Activated gamma-delta T cell treated with Interleukin-2 at 50 U/mL for 16 hours (primary cell): ENCODE measurements around the gene GRM5.

Source experiments
- DNase-seq: peaks from one replicate; pipeline ENCODE4 v3.0.0-alpha.2; 2020

Gene GRM5

DNA sequence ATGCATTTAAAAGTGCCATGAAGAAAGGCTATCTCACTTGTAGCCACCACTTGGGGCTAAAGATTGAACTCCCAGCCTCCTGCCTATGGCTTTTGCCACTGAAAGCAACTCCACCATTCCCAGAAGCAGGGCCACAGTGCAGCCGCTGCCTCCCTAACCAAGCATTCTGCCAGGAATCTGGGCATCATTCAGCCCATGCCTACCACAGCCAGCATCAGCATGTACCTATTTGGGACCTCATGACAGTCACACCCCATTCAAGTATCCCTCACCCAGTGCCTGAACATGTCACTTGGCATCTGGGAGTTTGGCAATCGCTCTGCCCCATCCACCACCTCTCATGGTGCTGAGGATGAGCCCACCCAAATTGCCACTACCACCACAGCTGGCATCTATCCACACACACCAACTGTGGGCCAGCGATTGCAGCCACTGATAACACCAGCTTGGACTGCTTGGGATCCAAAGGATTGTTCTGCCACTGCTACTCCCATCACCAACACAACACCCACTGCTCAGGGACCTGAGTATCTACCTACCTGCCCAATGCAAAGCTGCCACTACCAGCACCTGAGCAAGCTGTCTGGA is 234.4 kb downstream of the GRM5 start:
- DNase-seq, result no peak

DNA sequence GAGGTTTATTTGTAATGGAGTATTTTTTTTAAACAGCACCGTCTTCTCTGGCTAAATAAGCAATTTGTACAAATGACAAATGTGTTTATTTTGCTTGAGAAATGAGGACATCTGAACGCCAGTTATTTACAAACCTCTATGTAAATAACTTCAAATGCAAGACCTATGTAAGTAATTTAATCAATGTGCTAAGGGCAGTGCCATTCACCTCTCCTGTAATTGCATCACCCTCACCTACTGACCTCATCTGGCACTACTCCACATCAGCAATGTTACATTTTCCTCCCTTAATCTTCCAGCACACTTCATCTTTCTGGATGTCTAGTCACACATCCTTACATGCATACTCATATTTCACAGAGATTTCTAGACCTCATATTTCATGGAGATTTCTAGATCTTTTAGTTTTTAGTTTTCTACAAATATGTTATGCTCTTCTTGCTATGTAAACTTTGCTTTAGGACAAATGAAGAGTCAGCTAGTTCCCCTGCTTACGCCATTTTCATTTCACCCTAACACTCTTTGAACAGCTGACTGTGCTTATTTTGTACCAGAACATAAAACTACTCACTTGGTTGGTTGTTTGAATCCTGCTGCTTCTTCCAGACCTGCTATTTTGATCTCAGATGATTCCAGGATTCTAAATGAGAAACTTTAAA is 238.6 kb downstream of the GRM5 start:
- DNase-seq, result no peak

DNA sequence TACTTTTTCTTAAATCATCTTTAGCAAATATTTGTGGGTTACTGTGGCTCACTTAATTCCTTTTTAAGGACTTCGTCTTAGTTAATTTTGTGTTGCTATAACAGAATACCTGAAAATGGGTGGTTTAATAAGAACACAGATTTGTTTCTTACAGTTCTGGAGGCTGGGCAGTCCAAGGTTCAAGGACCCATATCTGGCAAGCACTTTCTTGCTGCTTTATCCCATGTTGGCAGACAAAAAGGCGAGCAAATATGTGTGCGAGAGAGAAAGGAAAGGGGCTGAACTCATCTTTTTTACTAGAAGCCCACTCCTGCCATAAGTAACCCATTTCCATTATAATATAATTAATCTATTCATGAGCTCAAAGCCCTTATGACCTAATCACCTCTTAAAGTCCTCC is 246.2 kb downstream of the GRM5 start:
- no peak for DNase-seq

DNA sequence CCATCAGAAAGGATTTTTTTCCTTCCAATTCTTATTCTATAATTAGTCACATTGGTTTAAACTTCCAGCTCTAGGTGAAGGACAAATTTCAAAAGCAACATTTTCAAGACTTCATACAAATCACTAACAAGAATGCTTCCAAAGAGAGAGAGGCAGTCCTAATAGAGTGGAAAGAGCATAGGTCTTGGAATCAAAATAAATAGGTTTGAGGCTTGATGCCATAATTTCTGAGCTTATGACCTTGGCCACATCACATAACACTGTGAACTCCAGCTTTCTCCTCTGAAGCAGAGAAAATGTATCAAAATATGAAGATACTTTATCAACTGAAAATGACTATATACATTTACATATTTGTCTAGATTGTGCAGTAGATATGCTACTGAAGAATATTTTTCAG is 246.8 kb downstream of the GRM5 start:
- no peak for DNase-seq

DNA sequence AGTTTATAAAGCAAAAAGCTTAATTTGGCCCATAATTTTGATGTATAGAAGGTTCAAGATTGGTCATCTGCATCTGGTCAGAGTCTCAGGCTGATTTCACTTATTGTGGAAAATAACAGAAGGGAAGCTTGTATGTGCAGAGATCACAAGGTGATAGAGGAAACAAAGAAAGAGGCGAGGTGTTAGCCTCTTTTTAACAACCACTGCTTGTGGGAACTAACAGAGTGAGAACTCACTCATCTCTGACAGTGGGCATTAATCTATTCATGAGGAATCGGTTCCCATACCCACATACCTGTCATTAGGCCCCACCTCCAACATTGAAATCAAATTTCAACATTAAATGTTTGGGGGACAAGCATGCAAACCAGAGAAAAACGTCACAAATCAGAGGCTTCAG is 250.3 kb downstream of the GRM5 start:
- no peak for DNase-seq

DNA sequence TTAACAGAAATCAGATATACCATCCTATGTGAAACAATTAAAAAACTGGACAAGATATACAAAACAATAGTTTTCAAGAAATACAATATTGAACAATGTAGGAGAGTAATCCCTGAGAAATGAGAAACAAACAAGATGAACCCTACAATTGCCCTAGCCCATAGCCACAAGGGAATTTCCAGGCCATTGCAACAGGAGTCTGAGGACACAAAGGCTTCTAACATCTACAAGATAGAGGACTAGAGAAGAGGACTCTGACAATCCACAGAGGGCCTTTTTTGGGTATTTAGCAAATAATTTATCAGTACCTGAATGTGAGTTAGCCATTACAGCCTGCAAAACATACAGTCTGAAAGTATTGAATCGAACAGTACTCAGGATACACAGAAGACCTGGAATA is 251.7 kb downstream of the GRM5 start:
- no peak for DNase-seq

DNA sequence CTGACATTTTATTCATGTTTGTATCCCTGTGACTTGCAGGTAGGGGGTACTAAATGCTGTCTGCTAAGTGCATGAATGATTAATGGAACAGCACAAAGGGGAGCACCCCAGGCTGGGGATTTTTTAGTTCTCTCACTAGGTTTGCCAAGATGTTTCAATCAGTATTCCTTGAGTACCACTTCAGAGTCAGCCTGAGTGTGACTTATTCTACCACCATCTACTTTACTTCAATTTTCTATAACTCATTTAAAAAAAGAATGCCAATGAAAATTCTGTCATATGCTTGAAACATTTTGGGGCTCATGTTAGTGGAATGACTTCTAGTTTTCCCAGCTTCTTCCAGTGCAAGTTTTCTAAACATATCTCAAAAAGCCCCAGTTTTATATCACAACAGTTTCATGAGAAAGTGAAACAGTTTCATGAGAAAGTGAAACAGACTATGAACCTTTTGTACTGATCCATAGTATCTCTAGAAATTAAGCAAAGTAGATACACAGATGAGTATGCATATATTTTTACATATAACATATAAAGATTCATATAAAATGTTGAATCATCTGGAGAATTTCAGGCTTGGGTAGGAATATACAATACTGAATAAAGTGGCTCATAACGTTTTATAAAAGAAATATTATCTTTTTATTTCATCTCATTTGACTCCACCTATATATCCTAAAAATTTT is 252.4 kb downstream of the GRM5 start:
- no peak for DNase-seq

DNA sequence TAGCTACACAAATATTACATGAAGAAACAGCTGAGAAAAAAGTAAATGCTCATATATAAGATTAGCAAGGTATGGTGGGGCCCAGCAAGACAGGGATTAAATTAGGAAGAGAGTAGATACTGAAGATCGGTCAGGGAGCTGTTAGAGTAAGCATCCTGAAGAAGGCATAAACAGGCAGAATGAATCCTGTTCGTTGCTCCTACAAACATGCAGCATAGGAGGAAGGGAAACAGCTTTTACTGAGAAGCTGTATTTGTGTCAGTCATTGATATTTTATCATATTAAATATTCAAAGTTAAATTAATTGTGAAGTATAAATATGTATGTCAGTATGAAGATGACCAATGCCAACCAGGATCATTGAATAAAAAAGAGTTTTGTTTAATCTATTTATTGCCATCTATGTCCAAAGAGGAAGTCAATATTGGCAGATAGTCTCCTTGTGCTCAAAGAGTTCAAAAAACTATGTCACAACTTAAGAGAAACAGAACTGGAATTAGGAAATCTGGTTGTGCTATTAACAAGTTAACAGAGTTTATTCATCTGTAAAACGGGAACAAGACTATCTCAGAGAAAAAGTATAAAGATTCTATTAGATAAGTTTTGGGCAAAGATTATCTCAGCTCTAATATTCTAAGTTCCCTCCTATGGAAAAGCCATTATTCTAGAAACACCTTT is 255.2 kb downstream of the GRM5 start:
- DNase-seq, result no peak

DNA sequence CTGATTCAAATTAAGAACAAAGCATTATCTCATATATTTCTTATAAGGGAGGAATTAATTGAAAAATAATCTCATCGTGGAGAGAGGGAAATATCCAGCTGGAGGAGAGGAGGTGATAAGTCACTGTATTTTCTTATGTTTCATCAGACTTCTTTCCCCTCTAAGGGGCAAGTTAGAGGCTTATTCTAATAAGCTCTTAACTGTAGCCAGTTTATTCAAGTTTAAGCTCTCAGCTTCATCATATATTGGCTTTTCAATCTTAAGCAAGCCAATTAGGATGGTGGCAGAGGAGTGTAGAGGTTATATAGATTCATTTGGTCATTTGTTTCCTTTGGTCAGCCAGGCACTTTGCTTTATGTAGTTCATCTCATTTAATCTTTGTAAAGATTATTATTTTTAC is 256.7 kb downstream of the GRM5 start:
- no peak for DNase-seq

DNA sequence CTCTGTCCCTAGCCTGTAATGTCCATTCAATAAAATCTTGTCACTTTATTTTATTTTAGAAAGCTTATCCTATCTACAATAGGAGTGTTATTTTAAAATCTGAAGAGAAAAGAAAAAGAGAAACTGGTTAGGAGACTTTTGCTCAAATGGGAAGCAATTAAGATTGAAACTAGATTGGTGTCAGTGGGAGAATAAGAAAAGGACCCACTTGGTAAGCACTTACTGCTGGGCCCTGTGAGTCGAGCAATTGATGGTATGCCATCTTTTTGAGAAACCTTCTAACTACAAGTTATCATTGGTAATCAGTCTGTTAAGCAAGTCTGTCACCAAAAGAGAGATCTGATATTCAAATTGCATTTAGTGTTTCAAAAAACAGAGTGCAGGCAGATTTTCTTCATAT is 258.4 kb downstream of the GRM5 start:
- DNase-seq, result no peak

DNA sequence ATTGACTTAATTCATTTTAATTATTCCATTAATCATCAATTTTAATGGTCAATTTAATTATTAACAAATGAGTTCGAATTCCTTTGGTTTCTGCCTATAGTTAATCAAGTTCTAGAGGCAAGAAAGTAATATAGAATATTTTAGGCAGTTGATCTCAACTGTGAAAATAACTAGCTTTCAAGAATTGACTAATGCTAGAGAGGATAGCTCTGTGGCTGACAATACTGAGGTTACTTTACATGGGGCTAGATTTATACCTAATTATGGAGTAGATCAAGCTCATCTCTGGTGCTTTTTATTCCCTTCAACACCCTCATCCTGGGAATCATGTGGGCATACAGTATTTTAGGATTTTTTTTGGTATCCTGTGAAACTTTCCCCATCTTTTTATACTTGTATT is 259.4 kb downstream of the GRM5 start:
- no peak for DNase-seq

DNA sequence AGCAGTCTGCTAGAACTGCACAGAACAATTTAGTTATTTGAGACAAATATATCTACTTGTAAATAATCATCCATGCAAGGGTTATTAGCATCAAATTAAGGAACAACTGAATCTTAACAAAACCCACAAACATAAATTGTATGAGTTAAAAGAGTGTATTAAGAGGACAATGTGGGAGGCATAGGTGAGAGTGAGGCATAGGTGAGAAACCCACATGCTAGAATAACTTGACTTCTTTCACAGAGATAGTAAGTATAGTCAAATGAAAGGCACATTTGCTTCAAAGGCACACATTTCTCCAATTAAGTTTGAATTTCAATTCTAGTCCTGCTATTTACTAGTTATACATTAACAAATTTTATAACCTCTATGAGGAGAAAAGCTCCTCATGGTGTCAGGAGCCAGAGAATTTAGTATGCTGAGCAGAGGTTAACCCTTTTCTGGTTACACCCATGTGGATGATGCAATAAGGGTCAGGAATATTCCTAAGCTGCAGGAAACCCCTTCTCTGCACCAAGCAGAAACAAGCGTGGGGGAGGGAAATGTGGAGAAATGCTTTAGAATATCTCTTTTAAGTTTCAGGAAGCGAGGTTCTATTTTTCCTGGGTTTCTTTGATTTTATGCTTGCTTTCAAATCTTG is 264.2 kb downstream of the GRM5 start:
- no peak for DNase-seq

DNA sequence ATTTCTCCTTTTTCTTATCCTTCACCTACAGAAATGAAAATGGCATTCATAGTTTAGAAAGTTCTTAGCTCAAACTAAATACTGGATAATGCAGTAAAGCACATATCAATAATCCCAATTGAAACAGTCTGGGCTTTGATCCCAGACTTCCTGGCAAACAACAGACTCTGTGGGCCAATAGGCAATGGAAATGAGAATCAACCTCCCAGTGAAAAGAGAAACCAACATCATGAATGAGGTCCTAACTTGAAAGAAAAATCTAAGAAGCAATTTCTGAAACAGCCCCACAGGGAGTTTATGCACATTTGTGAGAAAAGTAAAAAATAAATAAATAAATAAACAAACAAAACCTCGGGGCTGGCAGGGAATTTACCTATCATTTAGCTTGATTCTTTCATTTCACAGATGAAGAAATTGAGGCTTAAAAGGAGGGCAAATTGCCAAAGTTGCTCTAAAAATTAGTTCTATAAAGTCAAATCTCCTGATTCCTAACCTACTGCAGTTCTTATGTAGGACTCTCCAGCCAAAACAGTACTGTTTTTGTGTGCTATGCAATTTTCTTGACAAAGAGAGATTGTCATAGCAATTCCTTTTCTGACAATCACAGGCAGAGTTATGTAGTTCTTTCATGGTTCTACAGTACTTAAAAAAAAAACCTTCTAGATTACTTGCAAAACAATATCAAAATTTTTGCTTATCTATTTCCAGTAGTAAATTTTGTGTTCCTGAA is 265.8 kb downstream of the GRM5 start:
- DNase-seq, result no peak

DNA sequence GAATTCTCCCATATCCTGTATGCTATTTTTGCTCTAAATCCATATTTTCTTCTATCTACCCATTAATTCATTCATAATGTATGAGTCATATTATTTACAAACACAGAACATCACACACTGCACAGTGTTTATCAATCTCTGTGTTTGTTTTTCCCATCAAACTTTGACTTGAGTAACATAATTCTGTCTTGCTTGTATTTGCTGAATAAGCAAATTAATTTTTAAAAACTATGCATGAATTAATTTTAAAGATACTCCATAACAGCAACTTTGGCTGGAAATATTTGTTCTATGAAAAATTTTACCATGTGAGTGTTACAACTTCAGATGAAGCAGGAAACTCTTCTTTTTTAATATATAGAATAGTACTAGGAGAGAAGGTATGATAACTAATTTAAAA is 275.6 kb downstream of the GRM5 start:
- no peak for DNase-seq

DNA sequence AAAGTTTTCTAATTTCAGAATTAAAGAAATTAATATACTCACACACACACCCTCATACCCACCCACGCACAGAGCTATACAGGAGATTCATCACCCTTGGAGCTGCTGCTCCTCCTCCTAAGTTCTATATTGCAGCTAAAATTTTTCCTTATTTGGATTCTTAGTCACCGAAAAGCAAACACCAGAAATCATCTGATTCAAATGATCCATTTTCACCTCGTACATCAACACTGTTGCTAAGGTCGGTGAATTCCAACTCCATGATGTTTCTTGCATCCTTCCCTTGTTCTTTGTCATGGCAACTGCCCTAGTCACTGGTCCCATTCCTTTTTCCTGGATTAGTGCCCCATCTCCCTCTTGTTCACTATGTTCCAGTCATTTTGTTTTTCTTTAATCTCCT is 286.2 kb downstream of the GRM5 start:
- no peak for DNase-seq

DNA sequence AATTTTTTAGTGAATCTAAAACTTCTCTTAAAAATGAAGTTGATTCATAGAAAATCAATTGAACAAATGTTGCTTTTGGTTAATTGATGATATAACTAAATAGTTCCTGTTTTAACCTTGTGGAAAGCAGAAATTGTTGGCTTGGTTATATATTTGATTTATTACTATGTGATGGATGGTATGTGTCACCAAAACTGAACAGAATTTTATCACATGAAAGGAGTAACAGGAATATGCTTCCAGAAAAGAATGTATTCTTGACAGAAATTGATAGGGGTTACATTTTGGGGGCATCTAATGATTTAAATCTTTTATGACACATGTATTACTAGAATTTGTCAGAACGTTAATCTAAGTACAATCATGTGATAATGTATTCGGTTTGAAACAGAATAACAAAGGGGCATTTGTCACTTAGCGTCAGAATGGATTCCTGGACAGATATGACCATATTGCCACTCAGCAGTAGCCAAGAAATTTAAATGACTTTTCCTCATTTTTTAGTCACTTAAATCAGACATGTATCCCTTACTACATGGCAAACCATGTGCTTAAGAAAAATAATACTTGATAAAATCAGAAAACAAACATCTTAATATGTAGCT is 295.2 kb downstream of the GRM5 start:
- DNase-seq, result no peak

DNA sequence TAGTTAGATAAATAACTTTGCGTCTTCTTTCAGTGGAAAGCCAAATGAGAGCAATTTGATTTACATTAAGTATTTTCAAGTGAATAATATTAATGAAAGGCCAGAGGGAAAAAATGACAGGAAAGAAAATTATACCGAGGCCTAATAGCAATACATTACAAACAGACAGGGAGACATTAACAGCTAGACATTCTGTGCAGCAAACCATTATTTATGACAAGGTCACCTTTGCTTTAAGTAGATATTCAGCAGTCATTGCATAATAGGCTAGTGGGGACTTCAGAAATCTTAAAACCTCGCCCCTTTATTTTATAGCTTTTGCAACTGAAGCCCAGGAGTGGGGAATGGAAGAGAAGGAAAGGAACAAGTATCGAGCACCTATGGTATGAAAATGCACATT is 321.6 kb downstream of the GRM5 start:
- DNase-seq, result no peak

DNA sequence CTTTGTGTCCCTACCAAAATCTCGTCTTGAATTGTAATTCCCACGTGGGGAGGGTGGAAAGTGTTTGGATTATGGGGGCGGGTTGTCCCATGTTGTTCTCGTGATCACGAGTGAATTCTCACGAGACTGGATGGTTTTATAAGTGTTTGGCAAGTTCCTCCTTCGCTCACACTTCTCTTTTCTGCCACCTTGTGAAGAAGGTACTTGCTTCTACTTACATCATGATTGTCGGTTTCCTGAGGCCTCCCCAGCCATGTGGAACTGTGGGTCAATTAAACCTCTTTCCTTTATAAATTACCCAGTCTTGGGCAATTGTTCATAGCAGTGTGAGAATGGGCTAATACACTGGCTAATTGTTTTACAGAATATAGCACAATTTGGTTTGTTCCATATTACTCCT is 326.3 kb downstream of the GRM5 start:
- no peak for DNase-seq

DNA sequence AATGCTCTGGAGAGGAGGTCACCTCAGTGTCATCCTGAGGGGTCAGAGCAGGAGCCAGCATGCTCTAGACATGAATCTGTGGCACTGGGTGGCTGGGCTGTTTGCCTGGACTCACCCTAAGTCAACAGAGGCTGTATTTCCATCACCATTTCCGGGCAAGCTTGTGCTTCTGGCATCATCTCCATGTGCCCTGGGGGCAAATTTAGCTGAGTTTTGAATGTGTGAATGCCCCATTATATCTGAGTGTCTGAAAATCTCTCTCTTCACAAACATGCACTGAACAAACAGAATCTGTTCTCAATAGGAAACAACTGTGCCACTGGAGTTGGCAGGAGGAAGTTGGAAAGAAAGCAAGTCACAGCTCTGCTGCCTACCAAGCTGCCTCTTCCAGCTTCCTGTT is 356.2 kb downstream of the GRM5 start:
- DNase-seq, result no peak

DNA sequence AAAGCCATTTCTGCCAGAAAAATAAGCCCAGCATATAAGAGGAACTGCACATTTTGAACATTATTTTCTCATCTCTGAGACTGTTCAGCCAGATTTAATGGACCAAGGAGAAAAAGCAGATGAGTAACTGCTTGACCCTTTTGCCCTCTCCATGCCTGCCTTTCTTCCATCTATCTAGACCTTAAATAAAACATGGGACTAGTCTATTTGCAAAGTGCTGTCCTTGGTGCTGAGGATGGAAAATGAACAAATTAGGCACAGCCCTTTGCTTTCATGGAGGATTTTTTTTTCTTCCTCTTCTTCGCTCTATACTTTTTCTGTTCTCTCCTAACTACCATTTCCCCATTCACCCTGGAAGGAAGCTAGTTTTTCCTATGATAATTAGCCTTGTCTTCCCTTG is 361.3 kb downstream of the GRM5 start:
- DNase-seq, result no peak

DNA sequence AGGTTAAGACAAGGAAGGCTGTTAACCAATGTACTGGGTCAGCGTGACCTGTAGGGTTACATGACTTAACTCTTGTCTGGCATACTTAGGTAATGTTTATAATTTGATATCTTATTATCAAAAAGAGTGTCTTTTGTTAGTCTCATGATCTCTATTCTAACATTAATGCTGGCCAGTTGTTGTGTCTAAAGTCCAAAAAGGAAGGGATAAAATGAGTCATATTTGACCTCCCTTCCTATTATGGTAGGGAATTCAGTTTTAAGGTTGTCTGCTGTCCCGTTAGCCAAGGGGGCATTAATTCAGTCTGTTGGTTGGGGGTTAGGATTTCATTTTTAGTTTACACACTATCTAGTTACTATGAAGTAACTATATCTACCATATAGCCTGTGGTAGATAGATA is 364.0 kb downstream of the GRM5 start:
- no peak for DNase-seq

DNA sequence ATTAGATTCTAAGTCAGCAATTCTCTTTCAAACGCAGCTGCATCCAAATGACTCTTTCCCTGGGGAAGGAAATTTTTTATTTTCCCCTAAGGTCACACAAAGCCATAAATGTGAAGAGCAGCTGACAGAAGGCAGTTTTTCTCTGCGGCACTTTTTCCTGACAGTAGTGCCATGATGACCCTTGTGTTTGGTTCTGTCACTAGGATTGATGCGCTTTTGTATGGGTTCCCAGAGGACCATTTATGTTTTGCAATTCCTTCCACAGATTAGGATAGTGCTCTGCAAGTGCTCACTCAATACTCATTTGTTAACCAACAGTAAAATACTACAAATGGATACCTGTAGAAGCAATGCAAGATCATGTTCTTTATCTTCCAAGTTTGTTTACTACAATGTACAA is 368.6 kb downstream of the GRM5 start:
- DNase-seq, result no peak
